ENCODE measurements around the gene SYNE2. TPM values are rescaled to one million over a fixed set of nuclear protein-coding genes. Genes with fewer than 3 reads are reported as not detected.

SYNE2 gene
- total and polyA plus RNA-seq, 10 of the 15 experiments (the other 5 are each of a cell fraction or from before 2014, with no cell fraction given) = 2.1 to 52.7 (median 38.1) TPM

- TF ChIP-seq REST (IDR thresholded peaks at IDR 0.05; ENCODE audit: low read depth, low read length) (no peak), FOS (IDR thresholded peaks at IDR 0.05; ENCODE audit: borderline replicate concordance, extremely low read depth, insufficient read length) (no peak), ETV6 (conservative IDR thresholded peaks at IDR 0.05 in 1 of 2, IDR thresholded peaks at IDR 0.05 in 1 of 2; ENCODE audit: borderline replicate concordance in 1 of 2, low read depth in 1 of 2) (no peak), RFX5 (IDR thresholded peaks at IDR 0.05; ENCODE audit: low read depth, low read length) (no peak), TBL1XR1 (IDR thresholded peaks at IDR 0.05; ENCODE audit: low read depth, low read length) (no peak)
- TF ChIP-seq, protein P1, sequence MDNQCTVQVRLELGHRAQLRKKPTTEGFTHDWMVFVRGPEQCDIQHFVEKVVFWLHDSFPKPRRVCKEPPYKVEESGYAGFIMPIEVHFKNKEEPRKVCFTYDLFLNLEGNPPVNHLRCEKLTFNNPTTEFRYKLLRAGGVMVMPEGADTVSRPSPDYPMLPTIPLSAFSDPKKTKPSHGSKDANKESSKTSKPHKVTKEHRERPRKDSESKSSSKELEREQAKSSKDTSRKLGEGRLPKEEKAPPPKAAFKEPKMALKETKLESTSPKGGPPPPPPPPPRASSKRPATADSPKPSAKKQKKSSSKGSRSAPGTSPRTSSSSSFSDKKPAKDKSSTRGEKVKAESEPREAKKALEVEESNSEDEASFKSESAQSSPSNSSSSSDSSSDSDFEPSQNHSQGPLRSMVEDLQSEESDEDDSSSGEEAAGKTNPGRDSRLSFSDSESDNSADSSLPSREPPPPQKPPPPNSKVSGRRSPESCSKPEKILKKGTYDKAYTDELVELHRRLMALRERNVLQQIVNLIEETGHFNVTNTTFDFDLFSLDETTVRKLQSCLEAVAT (IDR thresholded peaks at IDR 0.05) = no peak
These were observed 2.5 kb downstream of the SYNE2 start (continued) for GRCh38 chr14:63855281-63855680.
